Measurements from ENCODE around the gene ALOX15.

- TF ChIP-seq SUZ12 (IDR thresholded peaks at IDR 0.05; ENCODE audit: extremely low read depth, insufficient read depth, insufficient read length), result no peak
- no peak for TF ChIP-seq YY1 (IDR thresholded peaks at IDR 0.05; ENCODE audit: insufficient read depth, insufficient read length)
These were observed 35.7 kb downstream of the ALOX15 start for GRCh38 chr17:4605826-4606225.
